HG03060 (cell line): ENCODE data around the gene ERVFRD-1.

Experiments used
- ATAC-seq: cut with Tn5 transposase; IDR thresholded peaks from one replicate; pipeline ENCODE4 v1.9.1; 2021; ENCODE audit warnings: low read depth, moderate number of reproducible peaks; ENCODE audit not compliant: unreplicated experiment

Gene ERVFRD-1, protein sequence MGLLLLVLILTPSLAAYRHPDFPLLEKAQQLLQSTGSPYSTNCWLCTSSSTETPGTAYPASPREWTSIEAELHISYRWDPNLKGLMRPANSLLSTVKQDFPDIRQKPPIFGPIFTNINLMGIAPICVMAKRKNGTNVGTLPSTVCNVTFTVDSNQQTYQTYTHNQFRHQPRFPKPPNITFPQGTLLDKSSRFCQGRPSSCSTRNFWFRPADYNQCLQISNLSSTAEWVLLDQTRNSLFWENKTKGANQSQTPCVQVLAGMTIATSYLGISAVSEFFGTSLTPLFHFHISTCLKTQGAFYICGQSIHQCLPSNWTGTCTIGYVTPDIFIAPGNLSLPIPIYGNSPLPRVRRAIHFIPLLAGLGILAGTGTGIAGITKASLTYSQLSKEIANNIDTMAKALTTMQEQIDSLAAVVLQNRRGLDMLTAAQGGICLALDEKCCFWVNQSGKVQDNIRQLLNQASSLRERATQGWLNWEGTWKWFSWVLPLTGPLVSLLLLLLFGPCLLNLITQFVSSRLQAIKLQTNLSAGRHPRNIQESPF

DNA sequence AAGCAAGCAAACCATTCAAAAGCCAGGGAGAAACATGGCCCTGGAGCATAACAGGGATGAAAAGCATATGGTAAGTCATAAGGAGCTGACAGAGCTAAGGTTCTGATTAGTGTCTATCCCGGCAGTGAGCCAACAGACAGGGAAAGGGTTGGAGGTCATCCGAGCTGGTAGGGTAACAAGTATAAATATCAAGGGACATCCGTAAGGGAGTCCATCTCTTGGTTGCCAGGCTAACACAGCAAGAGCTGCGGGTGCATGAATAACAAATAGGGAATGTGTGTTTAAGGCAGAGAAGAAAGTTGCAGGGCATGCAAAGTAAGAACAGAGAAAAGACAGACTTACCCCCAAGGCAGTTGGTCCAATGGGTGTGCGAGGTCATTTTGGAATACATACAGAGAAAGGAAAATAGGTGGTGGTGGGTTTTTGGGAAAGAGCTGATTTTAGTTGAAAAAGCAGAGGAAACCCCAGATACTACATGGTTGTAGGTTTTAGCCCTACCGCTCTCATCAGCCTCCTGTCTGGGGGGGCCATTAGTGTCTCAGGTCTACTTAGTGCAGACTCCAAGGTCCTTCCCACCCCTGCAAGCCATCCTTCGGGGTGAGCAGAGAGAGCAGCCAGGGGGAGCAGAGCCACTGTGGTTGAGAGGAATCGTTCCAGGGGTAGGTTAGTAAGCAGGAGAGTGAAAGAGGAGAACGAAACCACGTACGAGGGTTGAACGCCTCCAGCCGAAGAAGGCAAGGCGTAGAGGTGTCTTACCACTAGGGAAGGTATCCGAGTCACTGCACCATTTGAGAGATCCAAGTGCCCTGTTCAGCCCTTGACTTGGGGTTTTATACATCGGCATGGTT lies at the start of gene ERVFRD-1:
Gene ERVFRD-1, minus strand, starts transcription at position 805 of the 848 bp plus-strand sequence. CDS start 6,415 bp downstream, outside the sequence.
- ATAC-seq = no peak

DNA sequence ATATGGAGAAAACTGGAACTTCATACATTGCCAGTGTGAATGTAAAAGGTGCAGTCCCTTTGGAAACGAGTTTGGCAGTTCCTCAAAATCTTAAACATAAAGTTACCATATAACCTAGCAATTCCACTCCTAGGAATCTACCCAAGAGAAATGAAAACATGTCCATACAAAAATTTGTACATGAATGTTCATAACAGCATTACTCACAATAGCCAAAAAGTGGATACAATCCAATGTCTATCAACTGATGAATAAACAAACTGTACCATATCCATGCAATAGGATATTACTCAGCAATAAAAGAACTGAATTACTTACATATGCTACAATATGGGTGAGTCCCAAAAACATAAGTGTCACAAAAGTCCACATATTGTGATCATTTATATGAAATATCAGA lies 48.7 kb upstream of the ERVFRD-1 start:
- ATAC-seq = no peak

DNA sequence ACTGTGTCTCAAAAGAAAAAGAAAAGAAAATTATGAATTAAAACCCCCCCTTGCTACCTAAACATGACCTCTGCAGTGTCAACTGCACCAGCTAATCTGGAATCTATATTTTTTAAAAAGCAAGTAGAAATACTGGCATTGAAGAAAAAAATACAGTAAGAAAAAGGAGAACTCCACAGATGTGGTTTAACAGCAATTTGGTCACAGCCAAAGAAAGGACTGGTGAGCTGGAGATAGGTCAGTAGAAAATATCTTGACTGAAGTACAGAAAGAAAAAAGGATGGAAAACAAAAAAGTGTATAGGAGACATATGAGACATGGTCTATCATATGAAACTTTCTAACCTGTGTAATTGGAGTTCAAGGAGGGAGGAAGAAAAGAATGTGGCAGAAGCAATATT lies 44.1 kb upstream of the ERVFRD-1 start:
- no peak for ATAC-seq

DNA sequence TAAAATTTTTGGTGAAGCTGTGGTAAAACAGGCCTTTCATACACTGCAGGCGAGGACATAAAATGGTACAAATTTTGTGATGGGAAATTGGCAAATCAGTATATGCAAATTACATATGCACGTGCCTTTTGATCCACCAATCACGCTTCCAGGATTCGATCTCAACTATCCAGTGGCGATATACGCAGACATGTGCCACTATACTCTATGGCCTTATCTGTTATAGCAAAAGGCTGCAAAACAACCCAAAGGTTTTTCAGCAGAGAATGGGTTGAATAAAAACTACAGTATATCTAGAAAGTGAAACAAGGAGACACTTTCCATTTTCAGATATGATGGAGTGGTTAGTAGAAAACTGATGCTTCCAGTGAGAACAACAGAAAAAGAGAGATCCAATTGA lies 41.9 kb upstream of the ERVFRD-1 start:
- ATAC-seq = no peak

DNA sequence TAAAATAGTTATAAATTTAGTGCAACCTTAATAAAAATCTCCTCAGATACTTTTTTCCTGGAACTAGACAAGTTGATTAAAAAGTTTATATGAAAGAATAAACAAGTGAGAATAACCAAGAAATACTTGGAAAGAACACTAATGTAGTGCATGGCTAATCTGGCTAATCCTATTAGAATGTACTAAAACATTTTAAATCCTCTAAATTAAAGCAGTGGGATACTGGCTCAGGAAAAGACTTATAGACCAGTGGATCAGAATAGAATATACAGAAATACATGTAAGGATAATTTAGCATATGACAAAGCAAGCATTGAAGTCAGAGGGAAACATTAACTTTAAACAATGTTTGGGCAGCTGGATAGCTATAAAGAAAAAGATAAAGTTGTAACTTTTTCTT lies 41.1 kb upstream of the ERVFRD-1 start:
- ATAC-seq = no peak

DNA sequence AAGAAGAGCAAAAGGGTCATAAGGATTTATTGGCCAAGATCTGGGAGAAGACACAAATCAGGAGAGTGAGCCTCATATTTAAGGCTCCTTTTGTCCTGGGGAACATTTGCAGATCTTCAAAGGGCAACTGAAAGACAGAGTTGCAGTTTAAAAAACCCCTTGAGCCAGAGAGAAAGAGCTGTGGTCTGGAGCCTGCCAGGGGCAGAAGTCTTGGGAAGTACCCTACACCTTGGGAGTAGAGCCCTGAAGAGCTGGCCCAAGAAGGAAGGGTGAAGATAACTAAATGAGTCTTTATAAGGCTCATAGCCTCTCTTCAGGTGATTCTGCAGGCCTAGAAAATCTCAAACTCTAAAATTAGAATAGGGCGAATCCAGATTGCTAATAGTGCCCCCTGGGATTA lies 40.0 kb upstream of the ERVFRD-1 start:
- no peak for ATAC-seq

DNA sequence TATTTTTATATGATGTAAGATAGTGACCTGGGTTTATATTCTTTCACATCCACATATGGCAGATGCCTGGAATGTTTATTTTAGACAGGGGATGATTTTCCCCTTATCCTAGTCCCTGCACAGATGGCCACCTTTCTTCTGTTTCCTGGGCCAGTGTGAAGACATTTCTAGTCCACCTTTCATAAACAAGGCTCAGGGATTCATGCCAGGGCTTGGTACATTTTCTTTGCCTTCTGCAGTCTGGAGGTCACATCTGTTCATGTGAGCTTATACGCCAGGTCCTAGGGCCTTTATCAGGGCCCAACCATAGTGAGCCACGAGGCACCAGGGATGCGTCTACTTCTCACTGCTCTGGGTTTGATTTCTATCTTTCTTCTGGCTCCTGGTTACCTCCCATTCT lies 38.0 kb upstream of the ERVFRD-1 start:
- ATAC-seq = no peak

DNA sequence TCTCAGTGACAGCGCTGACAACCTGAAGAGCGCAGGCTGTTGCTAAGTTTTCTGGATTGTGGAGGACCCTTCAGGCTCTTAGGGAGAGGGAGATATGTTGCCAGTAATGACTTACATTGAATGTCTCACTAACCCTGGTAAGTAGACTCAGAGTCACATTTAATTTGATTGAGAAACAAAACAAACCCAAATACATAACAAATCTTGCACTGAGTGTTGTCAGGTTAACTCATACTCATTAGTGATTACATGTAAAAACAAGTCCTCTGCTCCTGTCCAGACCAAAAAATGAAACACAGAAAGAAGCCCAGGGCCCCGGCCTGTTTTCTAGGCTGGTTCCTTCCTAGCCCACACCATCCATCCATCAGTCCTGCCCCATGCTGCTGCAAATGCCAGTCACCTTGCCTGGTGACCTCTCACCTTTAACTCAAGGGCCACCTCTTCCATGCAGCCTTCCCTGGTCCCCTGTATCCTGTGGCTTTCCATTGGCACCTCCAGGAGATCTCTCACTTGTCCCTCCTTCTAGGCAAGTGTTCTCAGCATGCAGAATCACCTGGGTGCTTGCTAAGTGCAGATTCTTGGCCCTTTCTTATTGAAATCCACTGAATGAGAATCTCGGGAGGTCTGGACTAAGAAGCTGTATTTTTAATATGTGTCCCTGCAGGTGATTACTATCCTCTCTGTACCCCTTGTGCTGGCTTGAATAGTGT lies 34.7 kb upstream of the ERVFRD-1 start:
- ATAC-seq = no peak

DNA sequence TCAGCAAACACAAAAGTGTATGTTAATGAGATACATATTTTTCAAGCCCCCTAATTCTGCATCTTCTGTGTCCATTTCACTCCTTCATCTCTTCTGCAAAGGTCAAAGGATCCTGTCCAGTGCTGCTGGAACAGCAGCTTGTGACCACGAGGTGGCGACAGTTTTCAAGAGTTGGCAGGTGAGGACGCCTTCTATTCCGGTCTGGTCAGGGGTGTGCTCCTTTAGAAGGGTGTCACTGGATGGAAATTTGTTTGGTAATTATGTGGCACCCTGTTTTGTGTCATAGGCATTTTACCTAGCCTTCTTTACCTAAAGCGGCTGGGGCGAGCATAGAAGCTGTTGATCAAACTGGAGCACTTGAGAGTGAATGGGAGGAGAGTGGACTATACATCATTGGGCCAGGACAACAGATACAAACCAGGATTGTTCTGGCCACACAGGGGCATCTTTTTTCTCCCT lies 32.9 kb upstream of the ERVFRD-1 start:
- no peak for ATAC-seq

DNA sequence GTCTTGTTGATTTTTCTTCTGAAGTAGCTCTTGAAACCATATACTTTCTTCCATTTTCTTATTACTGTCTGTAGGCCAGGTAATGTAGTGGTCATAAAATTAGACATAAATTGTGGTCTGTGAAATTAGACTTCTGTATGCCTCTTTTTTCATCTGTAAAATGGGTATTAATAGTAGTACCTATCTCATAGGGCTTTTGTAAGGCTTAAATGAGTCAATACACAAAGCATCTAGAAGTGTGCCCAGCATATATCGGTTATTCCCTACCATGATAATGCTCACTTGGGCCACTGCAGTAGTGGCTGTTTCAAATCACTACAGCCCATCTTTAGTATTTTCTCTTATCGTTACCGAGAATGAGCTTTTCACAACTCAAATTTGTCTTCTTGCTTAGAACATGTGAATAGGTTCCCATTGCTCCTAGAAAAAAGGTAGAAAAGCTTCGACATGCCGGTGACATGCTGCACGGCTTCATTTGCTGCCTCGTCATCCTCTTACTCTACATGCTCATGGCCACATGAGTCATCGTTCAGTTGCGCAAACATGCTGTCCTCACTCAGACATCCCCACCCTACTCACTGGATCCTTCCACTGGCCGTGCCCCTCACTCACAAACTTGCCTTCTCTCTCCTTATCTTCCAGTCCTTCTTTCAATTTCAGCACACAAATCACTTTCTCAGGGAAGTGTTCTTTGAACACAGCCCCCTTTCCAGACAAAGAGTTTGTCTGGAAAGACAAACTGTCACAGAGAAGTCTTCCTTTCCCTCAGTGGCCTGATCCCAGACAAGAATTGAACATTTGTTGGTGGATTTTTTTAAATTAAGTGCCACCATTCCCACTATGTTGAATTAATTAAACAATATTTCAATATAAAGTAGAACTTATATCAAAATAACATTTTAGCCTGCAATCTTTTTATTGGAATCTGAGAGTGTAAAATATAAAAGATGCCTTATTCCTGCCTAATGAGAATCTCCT lies 32.2 kb upstream of the ERVFRD-1 start:
- no peak for ATAC-seq

DNA sequence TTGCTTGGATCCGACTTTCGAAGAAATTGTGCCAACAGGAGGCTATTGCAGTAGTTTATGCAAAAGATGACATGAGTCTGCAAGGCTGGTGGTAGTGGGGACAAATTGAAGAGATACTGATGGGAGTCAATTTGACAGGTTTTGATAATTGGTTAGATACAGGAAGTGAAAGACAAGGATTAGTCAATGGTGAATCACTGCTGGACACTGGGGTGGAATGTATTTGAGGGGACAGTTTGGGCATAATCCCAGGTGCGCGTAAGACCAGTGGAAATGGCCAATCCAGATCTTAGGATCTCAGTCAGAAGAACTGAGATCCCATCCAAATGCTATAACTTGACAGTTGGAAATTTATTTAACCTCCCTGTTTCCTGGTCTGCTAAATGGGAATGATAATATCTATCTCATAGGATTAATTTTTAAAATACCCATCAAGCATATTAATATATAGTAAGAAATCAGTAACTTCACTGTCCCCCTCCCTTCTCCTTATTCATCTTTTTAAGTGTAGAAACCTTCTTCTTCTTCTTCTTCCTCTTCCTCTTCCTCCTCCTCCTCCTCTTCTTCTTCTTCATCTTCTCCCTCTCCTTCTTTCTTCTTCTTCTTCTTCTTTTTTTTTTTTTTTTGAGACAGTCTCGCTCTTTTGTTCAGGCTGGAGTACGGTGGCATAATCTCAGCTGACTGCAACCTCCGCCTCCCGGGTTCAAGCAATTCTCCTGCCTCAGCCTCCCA lies 30.9 kb upstream of the ERVFRD-1 start:
- no peak for ATAC-seq

DNA sequence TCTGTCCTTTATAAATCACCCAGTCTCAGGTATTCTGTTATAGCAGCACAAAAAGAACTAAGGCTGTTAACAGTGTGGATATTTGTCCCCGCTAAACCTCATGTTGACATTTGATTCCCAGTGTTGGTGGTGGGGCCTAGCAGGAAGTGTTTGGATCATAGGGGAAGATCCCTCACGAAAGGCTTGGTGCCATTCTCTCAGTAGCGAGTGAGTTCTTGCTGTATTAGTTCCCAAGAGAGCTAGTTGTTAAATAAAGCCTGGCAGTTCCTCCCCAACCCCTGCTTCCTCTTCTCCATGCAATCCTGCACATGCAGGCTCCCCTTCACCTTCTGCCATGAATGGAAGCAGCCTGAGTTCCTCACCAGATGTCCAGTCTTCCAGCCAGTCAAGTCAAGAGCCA lies 29.8 kb upstream of the ERVFRD-1 start:
- ATAC-seq = no peak

DNA sequence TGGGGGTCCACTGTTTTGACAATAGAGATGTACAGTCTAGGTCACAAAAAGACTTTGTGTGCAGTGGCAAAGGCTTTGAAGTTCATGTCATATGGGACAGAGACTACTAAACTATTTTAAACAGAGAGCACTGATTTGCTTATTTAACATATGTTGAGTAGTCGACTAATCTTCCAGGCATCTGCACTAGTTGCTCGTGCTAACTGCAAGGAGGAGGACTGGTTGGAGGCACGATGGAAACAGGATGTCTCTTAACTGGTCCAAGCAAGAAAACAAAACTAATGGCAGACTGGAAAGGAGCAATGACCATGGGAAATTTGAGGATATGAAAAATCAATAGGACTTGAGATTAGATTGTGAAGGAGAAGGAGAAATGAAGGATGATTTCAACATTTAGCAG lies 28.5 kb upstream of the ERVFRD-1 start:
- ATAC-seq = no peak

DNA sequence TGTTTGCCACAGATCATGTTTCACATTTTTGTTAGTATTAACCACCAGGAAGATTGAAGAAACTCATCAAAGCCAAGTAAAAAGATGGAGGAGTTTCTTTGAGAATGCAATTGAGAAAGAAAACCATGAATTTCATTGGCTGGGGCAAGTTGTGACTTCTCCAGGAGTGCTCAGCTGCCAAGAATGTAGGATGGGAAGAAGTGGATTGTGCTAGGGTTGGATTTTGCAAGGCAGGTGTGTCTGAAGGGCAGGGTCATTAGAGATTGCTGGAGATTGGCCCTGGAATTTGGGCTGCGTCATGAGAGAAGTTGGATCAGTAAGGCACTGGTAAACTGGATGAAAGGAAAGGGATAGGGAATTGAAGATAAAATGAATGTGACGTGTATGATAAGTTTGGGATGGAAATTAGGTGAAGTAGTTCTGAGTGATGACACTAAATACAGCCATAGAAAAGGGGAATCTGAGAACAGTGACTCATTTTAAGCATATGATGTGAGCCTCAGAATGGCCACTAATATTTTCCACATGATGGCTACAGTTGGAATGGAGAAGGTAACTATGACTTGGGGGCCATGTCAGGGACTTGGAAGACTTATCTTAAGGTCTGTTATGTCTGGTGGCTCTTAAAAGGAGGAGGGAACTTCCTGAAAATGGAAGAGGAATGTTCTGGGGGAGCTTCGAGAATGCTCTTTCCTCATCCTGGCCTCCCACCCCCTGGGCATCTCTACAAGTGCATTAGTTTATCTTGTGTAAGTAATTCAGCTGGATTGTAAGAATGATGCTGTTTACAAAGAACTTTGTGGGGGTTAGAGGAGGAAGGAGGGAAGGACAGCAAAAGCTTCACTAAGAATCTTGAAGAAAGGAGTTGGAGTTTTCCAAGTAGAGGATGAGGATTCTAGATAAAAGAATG lies 27.8 kb upstream of the ERVFRD-1 start:
- ATAC-seq = no peak

DNA sequence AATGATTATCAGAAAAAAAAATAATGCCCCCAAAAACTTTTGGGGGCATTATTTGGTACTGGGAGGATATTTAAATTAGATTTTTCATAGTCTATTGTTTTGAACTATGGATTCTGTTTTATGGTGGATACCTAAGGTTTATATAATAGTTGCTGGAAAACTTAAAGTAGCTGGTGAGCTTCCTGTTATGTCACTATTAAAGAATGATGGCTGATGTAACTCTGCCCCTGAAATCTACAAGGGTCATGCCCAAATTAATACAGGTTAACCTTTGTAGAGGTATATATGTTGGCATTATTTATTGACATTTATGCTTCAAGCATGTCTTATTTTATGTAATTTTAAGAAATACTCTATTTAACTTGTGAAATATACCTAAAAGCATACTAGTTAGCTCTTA lies 25.3 kb upstream of the ERVFRD-1 start:
- ATAC-seq = no peak

DNA sequence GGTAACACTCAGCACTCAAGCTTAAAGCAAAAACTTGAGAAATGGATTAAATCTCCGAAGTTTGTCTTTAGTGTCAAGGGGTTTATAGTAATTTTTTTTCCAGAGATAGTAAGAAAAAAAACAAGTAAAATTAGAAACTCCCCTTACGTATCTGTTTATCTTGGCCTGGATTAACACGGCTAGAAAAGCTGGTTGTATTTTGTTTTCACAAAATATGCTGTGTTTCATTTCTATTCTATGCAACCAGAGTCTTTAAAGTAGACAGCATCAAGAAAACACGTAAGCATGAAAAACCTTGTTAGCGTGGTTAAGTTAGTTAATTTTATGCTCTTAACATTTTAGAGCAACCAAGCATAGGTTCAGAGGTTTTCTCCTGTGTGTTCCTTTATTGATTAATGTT lies 21.8 kb upstream of the ERVFRD-1 start:
- no peak for ATAC-seq

DNA sequence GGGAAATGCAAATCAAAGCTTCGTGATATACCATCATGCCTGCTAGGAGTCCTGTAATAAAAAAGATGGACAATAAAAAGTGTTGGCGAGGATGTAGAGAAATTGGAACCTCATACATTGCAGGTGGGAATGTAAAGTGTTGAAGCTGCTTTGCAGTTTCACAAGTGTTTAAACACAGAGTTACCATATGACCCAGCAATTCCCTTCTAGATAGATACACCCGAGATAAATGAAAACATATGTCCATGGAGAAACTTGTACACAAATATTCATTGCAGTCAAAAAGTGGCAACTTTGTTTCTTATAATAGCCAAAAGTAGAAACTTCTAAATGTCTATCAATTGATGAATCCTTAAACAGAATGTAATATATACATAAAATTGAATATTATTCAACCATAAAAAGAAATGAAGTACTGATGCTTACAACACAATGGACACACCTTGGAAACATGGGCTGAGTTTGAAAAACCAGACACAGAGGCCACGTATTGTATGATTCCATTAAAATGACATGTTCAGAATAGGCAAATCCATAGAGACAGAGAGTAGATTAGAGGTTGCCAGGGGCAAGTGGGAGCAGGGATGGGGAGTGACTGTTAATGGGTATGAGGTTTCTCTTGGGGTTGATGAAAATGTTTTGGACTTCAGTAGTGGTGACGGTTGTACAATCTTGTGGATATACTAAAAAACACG lies 20.8 kb upstream of the ERVFRD-1 start:
- ATAC-seq = no peak
